Esophagus squamous epithelium (tissue), 5 donors: Measurements from ENCODE around the gene PPIA. TPM values are rescaled to one million over a fixed set of nuclear protein-coding genes. Genes with fewer than 3 reads are reported as not detected.
A peak's percentile ranks its signal among the peaks of the same experiment; 100 is the strongest.

ENCODE experiments used
- DNase-seq: peaks from one replicate; lab custom pipeline; 2025; lab: John Stamatoyannopoulos, UW
- H3K27ac ChIP-seq, 4 donors: fragments of 200-600 bp; sonication (generic); one replicate each; pipeline ENCODE4 v1.5.1; 2016 to 2019; ENCODE audit warnings: mild to moderate bottlenecking in 1 of 4
- H3K27me3 ChIP-seq, 4 donors: fragments of 200-600 bp; sonication (generic); 1 replicate in 3 of 4; 2 replicates in 1 of 4; pipeline versions ENCODE4 v1.5.1 to v1.6.0; 2017 to 2021; ENCODE audit warnings: antibody characterized with exemption in 1 of 4
- H3K36me3 ChIP-seq, 3 donors: fragments of 200-600 bp; sonication (generic); one replicate each; pipeline ENCODE4 v1.5.1; 2016 to 2019
- H3K4me1 ChIP-seq, 3 donors: fragments of 200-600 bp; sonication (generic); one replicate each; pipeline ENCODE4 v1.5.1; 2017 to 2019
- H3K4me3 ChIP-seq, 4 donors: fragments of 200-600 bp; sonication (generic); 1 replicate in 3 of 4; 2 replicates in 1 of 4; pipeline ENCODE4 v1.5.1; 2016 to 2019; ENCODE audit warnings: mild to moderate bottlenecking in 2 of 4, moderate library complexity in 1 of 4
- H3K9me3 ChIP-seq, 3 donors: fragments of 200-600 bp; sonication (generic); one replicate each; pipeline ENCODE4 v1.5.1; 2016 to 2019
- CTCF ChIP-seq, 6 experiments: fragments of 450-650 bp in 4 of 6; fragments of 200-600 bp in 2 of 6; sonication (generic) in 2 of 6; IDR thresholded peaks; one replicate each; pipeline ENCODE4 v1.5.1; 2016 to 2019; ENCODE audit warnings: antibody characterized with exemption in 6 of 6, mild to moderate bottlenecking in 4 of 6, moderate library complexity in 4 of 6
- POLR2A ChIP-seq, 4 donors: fragments of 450-650 bp; IDR thresholded peaks; one replicate each; pipeline ENCODE4 v1.6.1; 2017; ENCODE audit warnings: antibody characterized with exemption in 4 of 4, mild to moderate bottlenecking in 4 of 4, moderate library complexity in 3 of 4
- WGBS, 2 donors: methylation state at CpG; one replicate each; pipeline ENCODE4 v1.1.5; 2018; 5-methylcytosine and 5-hydroxymethylcytosine counted together
- intact Hi-C: fragments of 100-400 bp; cut with DNase I; formaldehyde crosslinking; loops from one replicate; pipeline ENCODE4 v1.15.0; 2022
- total RNA-seq, 4 donors: library from RNA; depleted of rRNA; stranded (reverse); fragments of >200 nt; gene quantifications; one replicate each; pipeline ENCODE4 v1.1.0, GENCODE V29; 2016
- donor health status: DM: yes; HTN: yes; CAD: no.

PPIA gene
- total RNA-seq, 4 donors from 2014 or later, result 1,726 to 3,682 (median 2,875) TPM

- peaks cover 0 to 23% (median 0%) of the 10 kb centered on the region in 3 donors for H3K36me3 ChIP-seq
- peaks cover 25 to 66% (median 36%) of the 10 kb centered on the region in 3 donors for H3K4me1 ChIP-seq
- H3K4me3 ChIP-seq, result peak overlapping the region in 1 of 4 donors; percentile 99
- intact Hi-C loops, result loop anchor here (10.0 kb wide), 1 partner anchor 156 kb away; no protein-coding TSS in a partner anchor
- DNase-seq, result no peak
- no peaks in the 10 kb centered on the region for H3K27me3 ChIP-seq
- 63 to 94% methylated on average over 2 of the region's 3 CpGs for WGBS, 2 donors
- TF ChIP-seq POLR2A (IDR thresholded peaks at IDR 0.05) (no peak), CTCF (IDR thresholded peaks at IDR 0.05) (no peak)
- H3K9me3 ChIP-seq, result no peaks in the 10 kb centered on the region
- peak overlapping the region in 2 of 4 donors; percentile 6 to 99 for H3K27ac ChIP-seq
Observed at GRCh38 chr7:44750424-44750823, 46.1 kb upstream of the PPIA start.

GRCh38 chr7:44750921-44751571 lies 45.4 kb upstream of the PPIA start:
- no peak for DNase-seq
- Histone ChIP-seq H3K4me1 (peaks cover 31 to 72% (median 42%) of the 10 kb centered on the region in 3 donors), H3K27ac (peak overlapping the region in 1 of 4 donors; percentile 6), H3K27me3 (no peaks in the 10 kb centered on the region), H3K9me3 (no peaks in the 10 kb centered on the region), H3K36me3 (peaks cover 0 to 23% (median 0%) of the 10 kb centered on the region in 3 donors), H3K4me3 (no peak overlapping the region)
- WGBS, 2 donors, result 60 to 62% methylated on average over 2 to 5 of the region's 6 CpGs
- TF ChIP-seq POLR2A (IDR thresholded peaks at IDR 0.05) (no peak), CTCF (IDR thresholded peaks at IDR 0.05) (no peak)
- intact Hi-C loops, result loop anchor here (10.0 kb wide), 1 partner anchor 156 kb away; no protein-coding TSS in a partner anchor

GRCh38 chr7:44752822-44753221 lies 43.7 kb upstream of the PPIA start:
- peaks cover 1 to 40% (median 11%) of the 10 kb centered on the region in 3 donors for H3K36me3 ChIP-seq
- 88 to 92% methylated on average over 2 of the region's 2 CpGs for WGBS, 2 donors
- no peaks in the 10 kb centered on the region for H3K27me3 ChIP-seq
- no peak overlapping the region for H3K4me3 ChIP-seq
- no peaks in the 10 kb centered on the region for H3K9me3 ChIP-seq
- intact Hi-C loops, result loop anchor here (10.0 kb wide), 1 partner anchor 158 kb away; no protein-coding TSS in a partner anchor
- no peak overlapping the region for H3K27ac ChIP-seq
- peaks cover 32 to 84% (median 53%) of the 10 kb centered on the region in 3 donors for H3K4me1 ChIP-seq
- no peak for DNase-seq
- TF ChIP-seq CTCF (IDR thresholded peaks at IDR 0.05), result no peak
- no peak for TF ChIP-seq POLR2A (IDR thresholded peaks at IDR 0.05)

GRCh38 chr7:44754802-44755697 lies 41.4 kb upstream of the PPIA start:
- DNase-seq, result no peak
- intact Hi-C loops, result loop anchor here (10.0 kb wide), 1 partner anchor 160 kb away; no protein-coding TSS in a partner anchor
- TF ChIP-seq CTCF (IDR thresholded peaks at IDR 0.05) (no peak), POLR2A (IDR thresholded peaks at IDR 0.05) (no peak)
- H3K27ac ChIP-seq, result peak overlapping the region; percentile 21 to 66 (median 60)
- peaks cover 16 to 60% (median 16%) of the 10 kb centered on the region in 3 donors for H3K36me3 ChIP-seq
- H3K4me3 ChIP-seq, result no peak overlapping the region
- H3K9me3 ChIP-seq, result no peaks in the 10 kb centered on the region
- peaks cover 22 to 73% (median 46%) of the 10 kb centered on the region in 3 donors for H3K4me1 ChIP-seq
- 66 to 70% methylated on average over 4 to 10 of the region's 11 CpGs for WGBS, 2 donors
- H3K27me3 ChIP-seq, result no peaks in the 10 kb centered on the region
